ENCODE data around the gene SPRN. TPM values are rescaled to one million over a fixed set of nuclear protein-coding genes. Genes with fewer than 3 reads are reported as not detected.

Gene SPRN
- total and polyA plus RNA-seq, 2 donors (not counting 1 experiment from before 2014, with no cell fraction given), result not detected

GRCh38 chr10:133373174-133374090 is 51.0 kb downstream of the SPRN start, which contains the start of gene ECHS1:
Gene ECHS1, minus strand, starts transcription at chr10:133373354. Its CDS starts 21 bp downstream, at chr10:133373333.
- peak within 1 kb of the TSS; percentile 65 to 77 for H3K27ac ChIP-seq (ENCODE audit: low read length in 2 of 2)
- ChIA-PET POLR2A (interaction anchor here (1.0 to 1.5 kb wide), 5 partner anchors 12 to 21 kb away, joined by 3 to 7 read pairs (median 5); partner anchors contain the start of genes FUOM and MTG1), CTCF (interaction anchor here (0.8 to 1.2 kb wide), 2 partner anchors 11 to 44 kb away, joined by 3 to 7 read pairs; no protein-coding TSS in a partner anchor)
- H3K27ac Mint-ChIP-seq, result peak within 1 kb of the TSS; percentile 84
- whole genome bisulfite sequencing (ENCODE audit: insufficient coverage), result under 1% methylated on average over 75 of the region's 89 CpGs
- H3K4me1 ChIP-seq (ENCODE audit: control insufficient read depth in 2 of 2, insufficient read depth in 2 of 2, low read length in 2 of 2), result peaks cover 16 to 29% of the 10 kb centered on the region in 2 donors
- DNase-seq (peak; percentile 92), ATAC-seq (ENCODE audit: low read depth) (peak; percentile 96)
- peak within 1 kb of the TSS; percentile 79 for H3K9ac ChIP-seq (ENCODE audit: low read length)
- no peaks in the 10 kb centered on the region for H3K27me3 ChIP-seq (replicated peaks in 1 of 4; ENCODE audit: control extremely low read depth in 1 of 4, control insufficient read depth in 3 of 4, insufficient read depth in 4 of 4, low read length in 3 of 4)
- H3K4me2 ChIP-seq (replicated peaks; ENCODE audit: low read depth, low read length, poor library complexity, severe bottlenecking), result peak within 1 kb of the TSS; percentile 81
- peak within 1 kb of the TSS; percentile 87 for H2AFZ ChIP-seq (ENCODE audit: insufficient read depth, low read depth, low read length, poor library complexity, severe bottlenecking)
- TF ChIP-seq CTCF (IDR thresholded peaks at IDR 0.05) (no peak), EZH2 (IDR thresholded peaks at IDR 0.05; ENCODE audit: borderline replicate concordance, insufficient read depth, low read depth, low read length, poor library complexity, severe bottlenecking) (no peak)
- peak within 1 kb of the TSS; percentile 87 for H3K4me3 Mint-ChIP-seq
- no peaks in the 10 kb centered on the region for H3K9me3 Mint-ChIP-seq (ENCODE audit: insufficient read depth)
- peaks cover 5% of the 10 kb centered on the region for H4K20me1 ChIP-seq (ENCODE audit: control insufficient read depth, insufficient read depth, low read length, poor library complexity, severe bottlenecking)
- peaks cover 0 to 20% of the 10 kb centered on the region in 2 experiments for H3K36me3 ChIP-seq (replicated peaks in 1 of 2; ENCODE audit: control extremely low read depth in 1 of 2, control insufficient read depth in 1 of 2, extremely low read depth in 1 of 2, insufficient read depth in 2 of 2, low read length in 1 of 2)
- peaks cover 0 to 3% (median 0%) of the 10 kb centered on the region in 3 donors for H3K9me3 ChIP-seq (ENCODE audit: control extremely low read depth in 1 of 3, control insufficient read depth in 2 of 3, insufficient read depth in 1 of 3, low read length in 2 of 3)
- intact Hi-C loops (cut with micrococcal nuclease), result loop anchor here (1.0 to 5.0 kb wide), 5 partner anchors 15 to 111 kb away; partner anchors contain the start of genes FUOM and MTG1
- H3K4me1 Mint-ChIP-seq, result peaks cover 19% of the 10 kb centered on the region
- peaks cover 4% of the 10 kb centered on the region for H3K79me2 ChIP-seq (ENCODE audit: control insufficient read depth, insufficient read depth, low read length)
- H3K27me3 Mint-ChIP-seq, result no peaks in the 10 kb centered on the region
- peak within 1 kb of the TSS; percentile 53 to 74 (median 69) for H3K4me3 ChIP-seq (ENCODE audit: control extremely low read depth in 1 of 5, extremely low read depth in 1 of 5, insufficient read depth in 1 of 5, low read depth in 2 of 5, low read length in 4 of 5)
